Measurements from ENCODE around the gene HSPB6. TPM values are rescaled to one million over a fixed set of nuclear protein-coding genes. Genes with fewer than 3 reads are reported as not detected.

The HSPB6 gene
- polyA plus RNA-seq, 1 donor from 2014 or later: not detected

GRCh38 chr19:35717665-35718344 lies 39.0 kb downstream of the HSPB6 start, which contains the start of gene KMT2B:
TSS of gene KMT2B (plus strand) at chr19:35718003. CDS start at chr19:35718019, 16 bp downstream.
- peak within 1 kb of the TSS; percentile 91 to 99 (median 95) for H3K4me3 Mint-ChIP-seq
- H3K9me3 Mint-ChIP-seq: no peaks in the 10 kb centered on the region

DNA sequence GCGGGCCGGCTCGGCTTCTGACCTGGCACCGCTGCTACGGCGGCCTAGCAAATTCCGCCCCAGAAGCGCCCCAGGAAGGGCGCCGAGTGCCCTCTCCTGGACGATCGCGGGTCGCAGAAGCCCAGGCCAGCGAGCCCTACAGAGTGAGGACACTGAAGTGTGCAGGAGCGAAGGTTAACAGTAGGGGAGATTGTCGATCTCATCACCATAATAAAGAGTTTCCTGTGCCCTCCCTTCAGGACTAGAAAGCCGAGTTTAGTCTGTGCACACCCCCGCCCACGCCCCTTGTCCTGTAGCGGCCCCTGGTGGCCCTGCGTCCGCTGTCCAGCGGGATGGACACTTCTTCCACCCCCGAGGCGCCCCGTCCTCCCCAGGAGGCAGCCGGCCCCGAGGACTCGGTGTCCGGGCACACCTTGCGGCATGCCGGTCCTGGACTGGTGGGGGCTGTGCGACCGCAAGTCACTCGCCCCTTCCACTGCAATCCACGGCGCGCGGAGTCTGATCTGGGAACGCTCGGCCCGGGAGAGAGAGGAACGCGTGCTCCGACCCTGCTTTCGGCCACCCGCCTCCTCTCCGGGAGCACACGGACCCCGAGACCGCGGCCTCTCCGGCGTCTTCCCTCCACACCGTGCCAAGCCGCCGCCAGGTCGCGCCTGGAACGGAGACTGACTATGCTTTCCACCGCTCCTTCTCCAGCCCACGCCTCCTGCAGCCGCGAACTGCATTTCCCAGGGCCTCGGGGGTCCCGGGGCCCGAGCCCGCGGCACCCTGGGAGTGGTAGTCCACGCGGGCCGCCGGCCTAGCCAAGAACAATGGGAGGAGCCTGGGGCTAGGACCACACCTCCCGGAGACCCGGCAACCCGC lies 39.8 kb downstream of the HSPB6 start:
- Mint-ChIP-seq H3K4me1 (peaks cover 29 to 51% (median 35%) of the 10 kb centered on the region in 3 donors), H3K4me3 (peak overlapping the region; percentile 79 to 99 (median 95)), H3K27me3 (no peaks in the 10 kb centered on the region), H3K27ac (peak overlapping the region; percentile 90 to 98 (median 97)), H3K9me3 (no peaks in the 10 kb centered on the region), H3K36me3 (no peaks in the 10 kb centered on the region)

More at GRCh38 chr19:35717665-35718344, 39.0 kb downstream of the HSPB6 start, which contains the start of gene KMT2B:
- peak within 1 kb of the TSS; percentile 90 to 98 (median 97) for H3K27ac Mint-ChIP-seq
- H3K27me3 Mint-ChIP-seq: no peaks in the 10 kb centered on the region
- peaks cover 26 to 43% (median 28%) of the 10 kb centered on the region in 3 donors for H3K4me1 Mint-ChIP-seq
- no peaks in the 10 kb centered on the region for H3K36me3 Mint-ChIP-seq

DNA sequence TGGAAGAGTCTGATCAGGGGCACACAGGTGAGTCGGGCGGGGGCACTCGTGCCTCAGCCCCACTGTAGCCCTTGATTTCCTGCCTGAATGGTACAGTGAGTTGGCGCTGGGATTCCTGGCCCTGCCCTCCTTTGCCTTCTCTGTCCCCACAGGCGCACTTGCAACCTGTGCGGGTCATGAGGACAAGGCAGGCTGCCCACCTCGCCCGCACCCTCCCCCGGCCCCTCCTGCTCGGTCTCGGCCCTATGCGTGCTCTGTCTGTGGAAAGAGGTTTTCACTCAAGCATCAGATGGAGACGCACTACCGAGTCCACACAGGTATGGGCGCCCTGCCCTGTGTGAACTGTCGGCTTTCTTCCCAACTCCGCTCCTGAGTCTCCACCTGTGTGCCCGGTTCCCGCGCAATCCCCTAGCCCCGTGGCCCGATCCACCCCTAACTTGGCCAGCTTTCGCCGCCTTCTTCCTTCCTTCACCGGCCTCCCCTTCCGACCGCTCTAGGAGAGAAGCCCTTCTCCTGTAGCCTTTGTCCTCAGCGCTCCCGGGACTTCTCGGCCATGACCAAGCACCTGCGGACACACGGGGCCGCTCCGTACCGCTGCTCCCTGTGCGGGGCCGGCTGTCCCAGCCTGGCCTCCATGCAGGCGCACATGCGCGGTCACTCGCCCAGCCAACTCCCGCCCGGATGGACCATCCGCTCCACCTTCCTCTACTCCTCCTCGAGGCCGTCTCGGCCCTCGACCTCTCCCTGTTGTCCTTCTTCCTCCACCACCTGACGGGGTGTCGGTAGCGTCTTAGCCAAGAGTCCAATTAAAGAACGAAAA lies 40.6 kb downstream of the HSPB6 start:
- Mint-ChIP-seq H3K4me3 (peak overlapping the region; percentile 79 to 99 (median 95)), H3K27ac (peak overlapping the region; percentile 90 to 98 (median 97)), H3K9me3 (no peaks in the 10 kb centered on the region), H3K36me3 (no peaks in the 10 kb centered on the region), H3K27me3 (no peaks in the 10 kb centered on the region), H3K4me1 (peaks cover 33 to 56% (median 40%) of the 10 kb centered on the region in 3 donors)

DNA sequence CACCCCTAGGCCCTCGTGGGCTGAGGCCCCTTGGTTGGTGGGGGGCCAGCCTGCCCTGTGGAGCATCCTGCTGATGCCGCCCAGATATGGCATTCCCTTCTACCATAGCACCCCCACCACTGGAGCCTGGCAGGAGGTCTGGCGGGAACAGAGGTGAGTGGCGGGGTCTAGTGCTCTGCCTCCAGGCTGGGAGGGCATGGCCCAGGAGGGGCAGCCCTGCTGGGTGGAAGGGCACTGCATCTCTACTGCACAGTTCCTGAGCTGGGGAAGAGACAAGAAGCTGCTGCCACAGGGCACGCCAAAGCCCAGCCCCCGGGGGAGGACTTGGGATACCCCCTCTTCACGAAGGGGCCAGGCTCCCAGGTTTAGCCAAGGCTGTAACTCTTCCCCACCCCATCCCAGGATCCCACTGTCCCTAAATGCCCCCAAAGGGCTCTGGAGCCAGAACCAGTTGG lies 41.4 kb downstream of the HSPB6 start:
- peaks cover 41 to 60% (median 46%) of the 10 kb centered on the region in 3 donors for H3K4me1 Mint-ChIP-seq
- no peaks in the 10 kb centered on the region for H3K36me3 Mint-ChIP-seq
- peak overlapping the region; percentile 90 to 98 (median 97) for H3K27ac Mint-ChIP-seq
- H3K4me3 Mint-ChIP-seq: peak overlapping the region; percentile 79 to 99 (median 95)
- H3K9me3 Mint-ChIP-seq: no peaks in the 10 kb centered on the region
- no peaks in the 10 kb centered on the region for H3K27me3 Mint-ChIP-seq

DNA sequence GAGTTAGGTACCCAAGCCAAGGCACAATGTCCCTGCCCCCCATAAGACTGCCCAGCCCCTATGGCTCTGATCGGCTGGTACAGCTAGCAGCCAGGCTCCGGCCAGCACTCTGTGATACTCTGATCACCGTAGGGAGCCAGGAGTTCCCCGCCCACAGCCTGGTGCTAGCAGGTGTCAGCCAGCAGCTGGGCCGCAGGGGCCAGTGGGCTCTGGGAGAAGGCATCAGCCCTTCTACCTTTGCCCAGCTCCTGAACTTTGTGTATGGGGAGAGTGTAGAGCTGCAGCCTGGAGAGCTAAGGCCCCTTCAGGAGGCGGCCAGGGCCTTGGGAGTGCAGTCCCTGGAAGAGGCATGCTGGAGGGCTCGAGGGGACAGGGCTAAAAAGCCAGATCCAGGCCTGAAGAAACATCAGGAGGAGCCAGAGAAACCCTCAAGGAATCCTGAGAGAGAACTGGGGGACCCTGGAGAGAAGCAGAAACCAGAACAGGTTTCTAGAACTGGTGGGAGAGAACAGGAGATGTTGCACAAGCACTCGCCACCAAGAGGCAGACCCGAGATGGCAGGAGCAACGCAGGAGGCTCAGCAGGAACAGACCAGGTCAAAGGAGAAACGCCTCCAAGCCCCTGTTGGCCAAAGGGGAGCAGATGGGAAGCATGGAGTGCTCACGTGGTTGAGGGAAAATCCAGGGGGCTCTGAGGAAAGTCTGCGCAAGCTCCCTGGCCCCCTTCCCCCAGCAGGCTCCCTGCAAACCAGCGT lies 42.1 kb downstream of the HSPB6 start:
- Mint-ChIP-seq H3K27ac (peak overlapping the region; percentile 90 to 97 (median 93)), H3K4me3 (peak overlapping the region; percentile 79 to 99 (median 93)), H3K4me1 (peaks cover 41 to 60% (median 49%) of the 10 kb centered on the region in 3 donors), H3K27me3 (no peaks in the 10 kb centered on the region), H3K9me3 (no peaks in the 10 kb centered on the region), H3K36me3 (no peaks in the 10 kb centered on the region)

- Mint-ChIP-seq H3K4me3 (peak overlapping the region; percentile 79 to 99 (median 93)), H3K4me1 (peaks cover 41 to 54% (median 46%) of the 10 kb centered on the region in 3 donors), H3K27ac (peak overlapping the region; percentile 90 to 97 (median 93)), H3K9me3 (no peaks in the 10 kb centered on the region), H3K36me3 (no peaks in the 10 kb centered on the region), H3K27me3 (no peaks in the 10 kb centered on the region)
Measured at GRCh38 chr19:35713904-35714495, 42.8 kb downstream of the HSPB6 start.

DNA sequence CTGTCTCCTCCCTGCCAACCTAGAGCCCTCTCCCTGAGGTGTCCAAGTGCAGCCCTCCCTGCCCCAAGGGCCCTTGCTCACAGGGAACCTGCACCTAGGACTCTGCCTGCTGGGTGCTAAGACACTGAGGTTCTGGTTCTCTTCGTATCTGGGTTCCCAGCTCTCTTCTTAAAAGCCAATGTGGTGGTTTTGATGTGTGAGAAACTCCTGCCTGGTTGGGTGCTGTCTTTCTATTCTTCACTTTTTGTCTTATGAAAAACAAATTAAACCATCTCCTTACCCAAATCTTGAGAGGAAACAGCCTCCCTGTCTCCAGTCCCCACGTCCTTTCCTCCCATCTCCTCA lies 43.4 kb downstream of the HSPB6 start:
- Mint-ChIP-seq H3K27me3 (no peaks in the 10 kb centered on the region), H3K9me3 (no peaks in the 10 kb centered on the region), H3K4me3 (peak overlapping the region; percentile 79 to 99 (median 93)), H3K27ac (peak overlapping the region; percentile 90 to 97 (median 93)), H3K4me1 (peaks cover 41 to 52% (median 46%) of the 10 kb centered on the region in 3 donors), H3K36me3 (no peaks in the 10 kb centered on the region)

DNA sequence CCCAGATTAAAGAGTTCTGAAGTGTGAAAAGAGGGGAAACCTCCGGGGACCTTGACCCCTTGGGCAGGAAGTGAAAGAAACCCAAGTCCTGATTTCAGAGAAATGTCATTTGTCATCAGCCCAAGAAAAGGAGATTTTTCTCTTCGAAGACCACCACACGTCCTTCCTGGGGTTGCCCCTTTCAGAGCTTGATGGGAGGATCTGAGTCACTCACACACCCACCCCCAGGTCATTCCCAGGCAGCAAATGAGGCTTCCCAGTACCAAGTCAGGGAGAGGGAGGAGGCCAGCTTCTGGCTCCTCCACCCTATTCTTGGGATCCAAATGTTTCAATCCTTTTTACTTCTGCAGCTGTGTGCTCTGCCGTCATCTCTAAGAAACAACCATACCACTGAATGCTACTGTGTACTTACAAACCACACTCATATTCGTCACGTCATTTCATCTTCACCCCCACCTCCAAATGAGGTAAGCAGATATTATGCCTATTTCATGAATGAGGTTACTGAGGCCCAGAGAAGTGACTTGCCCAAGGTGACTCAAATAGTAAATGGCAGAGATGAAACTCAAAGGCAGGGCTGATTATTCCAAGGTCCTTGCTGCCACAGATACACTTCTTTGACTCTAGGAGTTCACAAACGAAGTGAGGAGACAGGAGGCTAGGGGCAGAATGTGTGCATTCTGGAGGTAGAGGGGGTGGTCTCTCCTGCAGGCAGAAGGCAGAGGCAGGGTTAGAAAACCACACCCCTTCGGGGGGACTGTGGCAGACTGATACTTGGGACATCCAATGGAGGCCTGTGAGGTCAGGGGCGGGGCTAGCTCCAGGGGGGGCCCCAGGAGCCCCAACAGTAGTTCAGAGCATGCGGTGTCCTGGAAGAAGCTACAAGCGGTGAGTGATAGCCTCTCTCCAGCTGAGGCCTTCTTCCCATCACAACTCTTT lies 44.0 kb downstream of the HSPB6 start:
- Mint-ChIP-seq H3K9me3 (no peaks in the 10 kb centered on the region), H3K27ac (peak overlapping the region; percentile 90 to 97 (median 93)), H3K36me3 (no peaks in the 10 kb centered on the region), H3K4me3 (peak overlapping the region; percentile 79 to 99 (median 93)), H3K27me3 (no peaks in the 10 kb centered on the region), H3K4me1 (peaks cover 41 to 52% (median 46%) of the 10 kb centered on the region in 3 donors)

GRCh38 chr19:35710784-35711723 lies 45.8 kb downstream of the HSPB6 start:
- H3K27me3 Mint-ChIP-seq: no peaks in the 10 kb centered on the region
- H3K27ac Mint-ChIP-seq: peak overlapping the region; percentile 90 to 97 (median 93)
- H3K36me3 Mint-ChIP-seq: no peaks in the 10 kb centered on the region
- peak overlapping the region; percentile 64 to 99 (median 86) for H3K4me3 Mint-ChIP-seq
- peaks cover 33 to 44% (median 41%) of the 10 kb centered on the region in 3 donors for H3K4me1 Mint-ChIP-seq
- H3K9me3 Mint-ChIP-seq: no peaks in the 10 kb centered on the region

DNA sequence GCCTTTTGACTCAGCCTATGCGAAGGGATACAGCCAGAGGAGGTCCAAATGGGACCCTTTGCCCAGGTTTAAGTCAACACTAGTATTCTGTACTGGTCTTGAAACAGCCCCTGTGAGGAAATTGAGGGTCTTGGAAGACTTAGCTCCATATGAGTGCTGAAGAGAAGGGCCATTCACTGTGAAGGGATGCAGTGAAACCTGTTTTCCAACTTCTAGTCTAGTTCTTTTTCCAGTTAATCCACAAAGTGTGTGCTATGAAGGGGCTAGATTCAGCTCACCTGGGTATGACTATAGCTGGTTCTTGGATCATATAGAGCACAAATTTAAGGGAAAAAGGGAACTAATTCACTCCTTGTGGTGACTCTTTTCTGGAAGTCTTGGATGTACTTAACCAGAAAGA lies 48.4 kb downstream of the HSPB6 start:
- Mint-ChIP-seq H3K4me1 (peaks cover 18 to 26% (median 24%) of the 10 kb centered on the region in 3 donors), H3K4me3 (no peak overlapping the region), H3K9me3 (no peaks in the 10 kb centered on the region), H3K27me3 (no peaks in the 10 kb centered on the region), H3K27ac (no peak overlapping the region), H3K36me3 (no peaks in the 10 kb centered on the region)

Measured in IgD-negative memory B cell (primary cell).